B cell (primary cell): Measurements from ENCODE around the gene NOL3. TPM values are rescaled to one million over a fixed set of nuclear protein-coding genes. Genes with fewer than 3 reads are reported as not detected.

Experiments used
- ATAC-seq: fragments of 200-7000 bp; cut with Tn5 transposase; one replicate; pipeline ENCODE4 v1.10.0; 2021; ENCODE audit warnings: low read depth, mild to moderate bottlenecking, moderate number of reproducible peaks, moderate library complexity
- CTCF ChIA-PET: fragments of 350-600 bp; sonication (Branson Sonifier 250); formaldehyde crosslinking; loops from one replicate; lab custom pipeline; 2021; ENCODE audit warnings: antibody characterized with exemption, inconsistent platforms; lab: Charles Lee
- POLR2A ChIA-PET: fragments of 350-600 bp; sonication (Branson Sonifier 250); formaldehyde crosslinking; loops from one replicate; lab custom pipeline; 2021; ENCODE audit warnings: antibody characterized with exemption; lab: Charles Lee
- DNase-seq: peaks from one replicate; pipeline ENCODE4 v3.0.0; 2013
- H2AFZ ChIP-seq: 2 replicates; pipeline ENCODE4 v1.6.1; 2012; ENCODE audit warnings: mild to moderate bottlenecking, low read depth, low read length; ENCODE audit not compliant: insufficient read depth, poor library complexity, severe bottlenecking
- H3K27ac ChIP-seq, 2 donors: 1 replicate in 1 of 2; 2 replicates in 1 of 2; pipeline ENCODE4 v1.5.1; 2012 to 2013; ENCODE audit warnings: low read length in 2 of 2, mild to moderate bottlenecking in 2 of 2, moderate library complexity in 1 of 2
- H3K27me3 ChIP-seq, 4 experiments: fragments of 200-600 bp in 1 of 4; sonication (generic) in 1 of 4; replicated peaks in 1 of 4; 1 replicate in 2 of 4; 2 replicates in 2 of 4; pipeline versions ENCODE4 v1.6.1 to v1.7.0; 2013 to 2016; ENCODE audit warnings: low read length in 3 of 4, mild to moderate bottlenecking in 2 of 4, mixed read lengths in 1 of 4, moderate library complexity in 1 of 4; ENCODE audit not compliant: insufficient read depth in 4 of 4, control insufficient read depth in 3 of 4; ENCODE audit errors: control extremely low read depth in 1 of 4
- H3K36me3 ChIP-seq, 2 experiments: replicated peaks in 1 of 2; 1 replicate in 1 of 2; 2 replicates in 1 of 2; pipeline versions ENCODE4 v1.6.1 to v1.7.1; 2013; ENCODE audit warnings: low read length in 1 of 2; ENCODE audit not compliant: insufficient read depth in 2 of 2, control insufficient read depth in 1 of 2; ENCODE audit errors: control extremely low read depth in 1 of 2, extremely low read depth in 1 of 2
- H3K4me1 ChIP-seq, 2 donors: fragments of 200-600 bp in 1 of 2; sonication (generic) in 1 of 2; 1 replicate in 1 of 2; 2 replicates in 1 of 2; pipeline versions ENCODE4 v1.5.1 to v1.6.1; 2013 to 2017; ENCODE audit warnings: low read length in 2 of 2; ENCODE audit not compliant: control insufficient read depth in 2 of 2, insufficient read depth in 2 of 2
- H3K4me2 ChIP-seq: replicated peaks from 2 replicates; pipeline ENCODE3; 2012; ENCODE audit warnings: mild to moderate bottlenecking, low read depth, low read length; ENCODE audit not compliant: poor library complexity, severe bottlenecking
- H3K4me3 ChIP-seq, 5 experiments: fragments of 200-600 bp in 1 of 5; sonication (generic) in 1 of 5; 1 replicate in 3 of 5; 2 replicates in 2 of 5; pipeline versions ENCODE4 v1.5.1 to v1.7.0; 2011 to 2016; ENCODE audit warnings: low read length in 4 of 5, mild to moderate bottlenecking in 4 of 5, low read depth in 2 of 5, control low read depth in 1 of 5, moderate library complexity in 1 of 5; ENCODE audit not compliant: insufficient read depth in 1 of 5; ENCODE audit errors: control extremely low read depth in 1 of 5, extremely low read depth in 1 of 5
- H3K79me2 ChIP-seq: fragments of 200-600 bp; sonication (generic); one replicate; pipeline ENCODE4 v1.6.0; 2016; ENCODE audit warnings: low read length; ENCODE audit not compliant: control insufficient read depth, insufficient read depth
- H3K9ac ChIP-seq: fragments of 200-600 bp; sonication (generic); 2 replicates; pipeline ENCODE4 v1.6.1; 2017; ENCODE audit warnings: mild to moderate bottlenecking, low read length, moderate library complexity
- H3K9me3 ChIP-seq, 3 donors: one replicate each; pipeline versions ENCODE4 v1.6.1 to v1.7.1; 2013; ENCODE audit warnings: low read length in 2 of 3; ENCODE audit not compliant: control insufficient read depth in 2 of 3, insufficient read depth in 1 of 3; ENCODE audit errors: control extremely low read depth in 1 of 3
- H4K20me1 ChIP-seq: 2 replicates; pipeline ENCODE4 v1.6.0; 2012; ENCODE audit warnings: mild to moderate bottlenecking, low read length; ENCODE audit not compliant: insufficient read depth, control insufficient read depth, poor library complexity, severe bottlenecking
- H3K27ac Mint-ChIP-seq: one replicate; pipeline ENCODE4 v1.8.0; 2021; ENCODE audit warnings: mixed read lengths
- H3K27me3 Mint-ChIP-seq: one replicate; pipeline ENCODE4 v1.8.0; 2021; ENCODE audit warnings: mixed read lengths
- H3K4me1 Mint-ChIP-seq: one replicate; pipeline ENCODE4 v1.8.0; 2021; ENCODE audit warnings: mixed read lengths
- H3K4me3 Mint-ChIP-seq: one replicate; pipeline ENCODE4 v1.8.0; 2021; ENCODE audit warnings: mixed read lengths
- H3K9me3 Mint-ChIP-seq: one replicate; pipeline ENCODE4 v1.8.0; 2022; ENCODE audit warnings: mixed read lengths; ENCODE audit not compliant: insufficient read depth
- CTCF ChIP-seq: fragments of 200-600 bp; IDR thresholded peaks from one replicate; pipeline ENCODE4 v1.8.0; 2022; ENCODE audit warnings: antibody characterized with exemption, mild to moderate bottlenecking
- EZH2 ChIP-seq: IDR thresholded peaks from 2 replicates; pipeline ENCODE4 v1.6.1; 2012; ENCODE audit warnings: borderline replicate concordance, low read depth, mild to moderate bottlenecking, moderate library complexity, low read length; ENCODE audit not compliant: insufficient read depth, poor library complexity, severe bottlenecking
- WGBS: methylation state at CpG from one replicate; pipeline ENCODE4 v1.1.5; 2013; ENCODE audit warnings: missing lambda C conversion rate; ENCODE audit not compliant: insufficient coverage; 5-methylcytosine and 5-hydroxymethylcytosine counted together
- intact Hi-C: fragments of 100-400 bp; cut with micrococcal nuclease; formaldehyde crosslinking; loops from one replicate; pipeline ENCODE4 v1.10.0; 2022
- polyA plus RNA-seq: library from polyadenylated mRNA; depleted of rRNA; stranded (reverse); fragments of >200 nt; gene quantifications from 2 replicates; pipeline ENCODE4 v1.2.3, GENCODE V29; 2012
- total RNA-seq, 2 donors: library from RNA; stranded (reverse); fragments of 120-200 nt in 1 of 2; gene quantifications; 1 replicate in 1 of 2; 2 replicates in 1 of 2; pipeline versions ENCODE4 v1.2.3 to v1.2.4, GENCODE V29; 2013 to 2022

Gene NOL3
- total and polyA plus RNA-seq, 2 donors (not counting 1 experiment from before 2014, with no cell fraction given): 0.60 to 0.96 TPM

- Histone ChIP-seq H3K4me2 (no peak overlapping the region), H3K79me2 (no peaks in the 10 kb centered on the region), H3K27me3 (peaks cover 0 to 95% (median 67%) of the 10 kb centered on the region in 4 experiments), H2AFZ (no peak overlapping the region), H3K9me3 (peaks cover 0 to 40% (median 0%) of the 10 kb centered on the region in 3 donors), H4K20me1 (peaks cover 14% of the 10 kb centered on the region), H3K4me1 (peaks cover 47 to 58% of the 10 kb centered on the region in 2 donors), H3K4me3 (no peak overlapping the region), H3K9ac (no peak overlapping the region), H3K36me3 (no peaks in the 10 kb centered on the region), H3K27ac (no peak overlapping the region)
- ATAC-seq (no peak), DNase-seq (no peak)
- intact Hi-C loops: no loop called here
- no peaks in the 10 kb centered on the region for H3K9me3 Mint-ChIP-seq
- CTCF ChIA-PET: interaction anchor here (0.7 to 1.3 kb wide), 2 partner anchors 10 to 495 kb away, joined by 4 to 6 read pairs; no protein-coding TSS in a partner anchor
- H3K27me3 Mint-ChIP-seq: peaks cover 58% of the 10 kb centered on the region
- H3K27ac Mint-ChIP-seq: no peak overlapping the region
- WGBS: 94% methylated on average over 7 of the region's 7 CpGs
- POLR2A ChIA-PET: no interaction called here
- H3K4me3 Mint-ChIP-seq: no peak overlapping the region
- TF ChIP-seq CTCF (no peak), EZH2 (no peak)
- H3K4me1 Mint-ChIP-seq: peaks cover 37% of the 10 kb centered on the region
These were observed 2.8 kb upstream of the NOL3 start for GRCh38 chr16:67167588-67167987.

- peaks cover 0 to 97% (median 68%) of the 10 kb centered on the region in 4 experiments for H3K27me3 ChIP-seq
- Mint-ChIP-seq H3K27ac (no peak overlapping the region), H3K4me1 (peaks cover 41% of the 10 kb centered on the region), H3K27me3 (peaks cover 68% of the 10 kb centered on the region), H3K9me3 (no peaks in the 10 kb centered on the region), H3K4me3 (no peak overlapping the region)
- H3K4me3 ChIP-seq: no peak overlapping the region
- POLR2A ChIA-PET: no interaction called here
- H2AFZ ChIP-seq: no peak overlapping the region
- ATAC-seq (no peak), DNase-seq (no peak)
- no peak overlapping the region for H3K27ac ChIP-seq
- H3K4me1 ChIP-seq: peaks cover 44 to 54% of the 10 kb centered on the region in 2 donors
- peaks cover 9% of the 10 kb centered on the region for H4K20me1 ChIP-seq
- H3K36me3 ChIP-seq: no peaks in the 10 kb centered on the region
- intact Hi-C loops: no loop called here
- no peak overlapping the region for H3K9ac ChIP-seq
- 66% methylated on average over 9 of the region's 9 CpGs for WGBS
- H3K4me2 ChIP-seq: no peak overlapping the region
- H3K9me3 ChIP-seq: peaks cover 0 to 35% (median 0%) of the 10 kb centered on the region in 3 donors
- TF ChIP-seq CTCF (no peak), EZH2 (no peak)
- CTCF ChIA-PET: interaction anchor here (1.0 to 3.2 kb wide), 7 partner anchors 9 to 153 kb away, joined by 3 to 11 read pairs (median 5); partner anchors contain the start of genes B3GNT9, FBXL8 and TRADD
- H3K79me2 ChIP-seq: no peaks in the 10 kb centered on the region
These were observed 1.3 kb upstream of the NOL3 start for GRCh38 chr16:67169011-67169451.
